H9 (cell line): ENCODE measurements around the gene KTN1. TPM values are rescaled to one million over a fixed set of nuclear protein-coding genes. Genes with fewer than 3 reads are reported as not detected.

Source experiments
- DNase-seq: peaks from one replicate; pipeline ENCODE4 v3.0.0-alpha.2; 2017
- H2AFZ ChIP-seq: one replicate; pipeline ENCODE4 v1.6.1; 2013; ENCODE audit warnings: mild to moderate bottlenecking, low read length, control low read depth, moderate library complexity
- H2AK5ac ChIP-seq: 2 replicates; pipeline ENCODE4 v1.6.1; 2013; ENCODE audit warnings: low read length, control low read depth, mixed read lengths; ENCODE audit not compliant: insufficient read length
- H2BK120ac ChIP-seq: one replicate; pipeline ENCODE4 v1.6.1; 2013; ENCODE audit warnings: low read depth, mild to moderate bottlenecking, low read length, control low read depth, inconsistent platforms; ENCODE audit not compliant: poor library complexity, severe bottlenecking
- H2BK12ac ChIP-seq: 2 replicates; pipeline ENCODE4 v1.6.1; 2013; ENCODE audit warnings: low read length, control low read depth, mixed read lengths, low read depth; ENCODE audit not compliant: insufficient read length
- H2BK15ac ChIP-seq: 2 replicates; pipeline ENCODE4 v1.6.1; 2013; ENCODE audit warnings: low read depth, low read length, control low read depth
- H2BK20ac ChIP-seq: one replicate; pipeline ENCODE4 v1.6.1; 2013; ENCODE audit warnings: low read depth, mild to moderate bottlenecking, low read length, control low read depth, inconsistent platforms; ENCODE audit not compliant: poor library complexity, severe bottlenecking
- H2BK5ac ChIP-seq: 2 replicates; pipeline ENCODE4 v1.6.1; 2013; ENCODE audit warnings: low read length, control low read depth, mixed read lengths; ENCODE audit not compliant: insufficient read length
- H3K14ac ChIP-seq: 2 replicates; pipeline ENCODE4 v1.6.1; 2013; ENCODE audit warnings: low read length, control low read depth; ENCODE audit not compliant: insufficient read depth
- H3K18ac ChIP-seq: 2 replicates; pipeline ENCODE4 v1.6.1; 2013; ENCODE audit warnings: low read depth, mild to moderate bottlenecking, mixed read lengths, low read length, control low read depth; ENCODE audit not compliant: insufficient read length
- H3K23ac ChIP-seq: 2 replicates; pipeline ENCODE4 v1.6.1; 2013; ENCODE audit warnings: low read length, control low read depth, mixed read lengths, low read depth; ENCODE audit not compliant: insufficient read length
- H3K23me2 ChIP-seq: 2 replicates; pipeline ENCODE4 v1.6.1; 2013; ENCODE audit warnings: low read depth, mild to moderate bottlenecking, mixed read lengths, low read length, control low read depth; ENCODE audit not compliant: insufficient read length, poor library complexity, severe bottlenecking
- H3K27ac ChIP-seq: 2 replicates; pipeline ENCODE4 v1.5.1; 2013; ENCODE audit warnings: low read length, control low read depth, mixed read lengths, low read depth; ENCODE audit not compliant: insufficient read length
- H3K27me3 ChIP-seq: 2 replicates; pipeline ENCODE4 v1.6.1; 2013; ENCODE audit warnings: low read length, control low read depth, inconsistent platforms; ENCODE audit not compliant: insufficient read depth
- H3K4ac ChIP-seq: 2 replicates; pipeline ENCODE4 v1.6.1; 2013; ENCODE audit warnings: low read depth, mild to moderate bottlenecking, control low read depth, inconsistent platforms, low read length, moderate library complexity
- H3K4me1 ChIP-seq: 2 replicates; pipeline ENCODE4 v1.6.1; 2013; ENCODE audit warnings: low read length, control low read depth, inconsistent platforms; ENCODE audit not compliant: insufficient read depth
- H3K4me2 ChIP-seq: 2 replicates; pipeline ENCODE4 v1.6.1; 2013; ENCODE audit warnings: low read length, control low read depth, mixed read lengths; ENCODE audit not compliant: insufficient read length, insufficient read depth
- H3K56ac ChIP-seq: 2 replicates; pipeline ENCODE4 v1.6.1; 2013; ENCODE audit warnings: low read depth, mild to moderate bottlenecking, mixed read lengths, low read length, control low read depth; ENCODE audit not compliant: insufficient read length
- H3K79me1 ChIP-seq: 2 replicates; pipeline ENCODE4 v1.6.1; 2013; ENCODE audit warnings: low read depth, mild to moderate bottlenecking, moderate library complexity, low read length, control low read depth, inconsistent platforms; ENCODE audit not compliant: insufficient read depth, poor library complexity, severe bottlenecking
- H3K79me2 ChIP-seq: 2 replicates; pipeline ENCODE4 v1.6.1; 2013; ENCODE audit warnings: low read length, control low read depth, inconsistent platforms; ENCODE audit not compliant: insufficient read depth
- H3K9ac ChIP-seq: 2 replicates; pipeline ENCODE4 v1.6.1; 2013; ENCODE audit warnings: low read length, control low read depth, mixed read lengths; ENCODE audit not compliant: insufficient read length; ENCODE audit errors: extremely low read depth
- H3K9me3 ChIP-seq: one replicate; pipeline ENCODE4 v1.6.1; 2013; ENCODE audit warnings: low read depth, low read length, inconsistent platforms; ENCODE audit not compliant: control insufficient read depth
- H3T11ph ChIP-seq: one replicate; pipeline ENCODE4 v1.6.1; 2013; ENCODE audit warnings: mild to moderate bottlenecking, low read length, control low read depth, inconsistent platforms
- H4K20me1 ChIP-seq: one replicate; pipeline ENCODE4 v1.6.1; 2013; ENCODE audit not compliant: control insufficient read depth, insufficient read length, insufficient read depth
- H4K5ac ChIP-seq: 2 replicates; pipeline ENCODE4 v1.6.1; 2013; ENCODE audit warnings: low read depth, mild to moderate bottlenecking, mixed read lengths, low read length, control low read depth; ENCODE audit not compliant: insufficient read length
- H4K8ac ChIP-seq: replicated peaks from 2 replicates; pipeline ENCODE4 v1.6.1; 2013; ENCODE audit warnings: low read length, control low read depth, mixed read lengths, low read depth; ENCODE audit not compliant: insufficient read length
- H4K91ac ChIP-seq: 2 replicates; pipeline ENCODE4 v1.6.1; 2013; ENCODE audit warnings: low read depth, mild to moderate bottlenecking, moderate library complexity, mixed read lengths, low read length, control low read depth; ENCODE audit not compliant: insufficient read length
- H3K27ac Mint-ChIP-seq, 3 experiments: 2 replicates in 2 of 3; 3 replicates in 1 of 3; pipeline ENCODE4 v1.8.0; 2020 to 2021; ENCODE audit warnings: mixed read lengths in 3 of 3, mild to moderate bottlenecking in 1 of 3, moderate library complexity in 1 of 3
- H3K27me3 Mint-ChIP-seq: 2 replicates; pipeline ENCODE4 v1.8.0; 2021; ENCODE audit warnings: low read depth, mild to moderate bottlenecking, moderate library complexity, mixed read lengths
- H3K36me3 Mint-ChIP-seq, 3 experiments: 2 replicates in 2 of 3; 3 replicates in 1 of 3; pipeline ENCODE4 v1.8.0; 2020 to 2021; ENCODE audit warnings: low read depth in 3 of 3, mixed read lengths in 3 of 3; ENCODE audit not compliant: insufficient read depth in 1 of 3
- H3K4me1 Mint-ChIP-seq, 2 experiments: 2 replicates each; pipeline ENCODE4 v1.8.0; 2020; ENCODE audit warnings: mixed read lengths in 2 of 2
- H3K4me3 Mint-ChIP-seq, 2 experiments: 2 replicates in 1 of 2; 3 replicates in 1 of 2; pipeline ENCODE4 v1.8.0; 2020 to 2021; ENCODE audit warnings: mild to moderate bottlenecking in 2 of 2, mixed read lengths in 2 of 2, moderate library complexity in 1 of 2
- H3K9me3 Mint-ChIP-seq, 2 experiments: 2 replicates in 1 of 2; 3 replicates in 1 of 2; pipeline ENCODE4 v1.8.0; 2020; ENCODE audit warnings: mild to moderate bottlenecking in 2 of 2, mixed read lengths in 2 of 2, moderate library complexity in 1 of 2
- WGBS: extraction: QIAGEN DNeasy Blood & Tissue Kit; methylation state at CpG from one replicate; pipeline ENCODE4 v1.1.7; 2013; ENCODE audit warnings: missing lambda C conversion rate, low lambda C conversion rate, mixed read lengths; ENCODE audit not compliant: insufficient read length; ENCODE audit errors: extremely low coverage; 5-methylcytosine and 5-hydroxymethylcytosine counted together
- total RNA-seq: library from RNA; stranded (reverse); gene quantifications from 2 replicates; pipeline ENCODE4 v1.2.1, GENCODE V29; 2021
- TF ChIP-seq, protein P1 (sequence below): fragments of 200-600 bp; sonication (generic); conservative IDR thresholded peaks from 3 replicates; pipeline ENCODE4 v1.8.0; 2021; ENCODE audit warnings: antibody characterized with exemption, mild to moderate bottlenecking

The KTN1 gene
- total RNA-seq, 1 experiment from 2014 or later, result 128 TPM

GRCh38 chr14:55539975-55540374 is 40.0 kb upstream of the KTN1 start:
- Histone ChIP-seq H2BK5ac (no peak overlapping the region), H3K79me2 (no peaks in the 10 kb centered on the region), H3K9ac (no peak overlapping the region), H3K4me1 (no peaks in the 10 kb centered on the region), H3K14ac (no peak overlapping the region), H3K27ac (no peak overlapping the region), H3K79me1 (no peaks in the 10 kb centered on the region), H3K4me2 (no peak overlapping the region), H3K18ac (no peak overlapping the region), H3K27me3 (no peaks in the 10 kb centered on the region), H2BK15ac (no peak overlapping the region), H4K5ac (no peak overlapping the region), H3K23me2 (no peaks in the 10 kb centered on the region), H2BK20ac (no peak overlapping the region), H4K91ac (no peak overlapping the region), H4K8ac (no peak overlapping the region), H2BK120ac (no peak overlapping the region), H3K23ac (no peak overlapping the region), H3K56ac (no peak overlapping the region), H2AK5ac (no peak overlapping the region), H3K9me3 (no peaks in the 10 kb centered on the region), H2AFZ (no peak overlapping the region), H4K20me1 (no peaks in the 10 kb centered on the region), H3K4ac (no peak overlapping the region), H3T11ph (no peak overlapping the region), H2BK12ac (no peak overlapping the region)
- no peaks in the 10 kb centered on the region for H3K27me3 Mint-ChIP-seq
- WGBS, result no CpG with 5 or more reads among the region's 2 CpGs
- TF ChIP-seq, protein P1, sequence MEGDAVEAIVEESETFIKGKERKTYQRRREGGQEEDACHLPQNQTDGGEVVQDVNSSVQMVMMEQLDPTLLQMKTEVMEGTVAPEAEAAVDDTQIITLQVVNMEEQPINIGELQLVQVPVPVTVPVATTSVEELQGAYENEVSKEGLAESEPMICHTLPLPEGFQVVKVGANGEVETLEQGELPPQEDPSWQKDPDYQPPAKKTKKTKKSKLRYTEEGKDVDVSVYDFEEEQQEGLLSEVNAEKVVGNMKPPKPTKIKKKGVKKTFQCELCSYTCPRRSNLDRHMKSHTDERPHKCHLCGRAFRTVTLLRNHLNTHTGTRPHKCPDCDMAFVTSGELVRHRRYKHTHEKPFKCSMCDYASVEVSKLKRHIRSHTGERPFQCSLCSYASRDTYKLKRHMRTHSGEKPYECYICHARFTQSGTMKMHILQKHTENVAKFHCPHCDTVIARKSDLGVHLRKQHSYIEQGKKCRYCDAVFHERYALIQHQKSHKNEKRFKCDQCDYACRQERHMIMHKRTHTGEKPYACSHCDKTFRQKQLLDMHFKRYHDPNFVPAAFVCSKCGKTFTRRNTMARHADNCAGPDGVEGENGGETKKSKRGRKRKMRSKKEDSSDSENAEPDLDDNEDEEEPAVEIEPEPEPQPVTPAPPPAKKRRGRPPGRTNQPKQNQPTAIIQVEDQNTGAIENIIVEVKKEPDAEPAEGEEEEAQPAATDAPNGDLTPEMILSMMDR, result no peak
- H3K9me3 Mint-ChIP-seq, result peaks cover 6 to 8% of the 10 kb centered on the region in 2 experiments
- no peak for DNase-seq
- H3K27ac Mint-ChIP-seq, result no peak overlapping the region
- no peak overlapping the region for H3K4me3 Mint-ChIP-seq
- H3K4me1 Mint-ChIP-seq, result no peaks in the 10 kb centered on the region
- H3K36me3 Mint-ChIP-seq, result peaks cover 2 to 8% (median 7%) of the 10 kb centered on the region in 3 experiments; a peak in 3 of 7 replicates
